SH-SY5Y (cell line): ENCODE results near the gene SERPINB12.

Experiments
- GATA2 ChIP-seq: IDR thresholded peaks from 2 replicates; pipeline ENCODE4 v1.6.1; 2011; ENCODE audit warnings: mild to moderate bottlenecking, low read depth, low read length
- GATA3 ChIP-seq: IDR thresholded peaks from 2 replicates; pipeline ENCODE4 v1.6.1; 2011; ENCODE audit warnings: low read depth, mild to moderate bottlenecking, low read length, moderate library complexity

DNA sequence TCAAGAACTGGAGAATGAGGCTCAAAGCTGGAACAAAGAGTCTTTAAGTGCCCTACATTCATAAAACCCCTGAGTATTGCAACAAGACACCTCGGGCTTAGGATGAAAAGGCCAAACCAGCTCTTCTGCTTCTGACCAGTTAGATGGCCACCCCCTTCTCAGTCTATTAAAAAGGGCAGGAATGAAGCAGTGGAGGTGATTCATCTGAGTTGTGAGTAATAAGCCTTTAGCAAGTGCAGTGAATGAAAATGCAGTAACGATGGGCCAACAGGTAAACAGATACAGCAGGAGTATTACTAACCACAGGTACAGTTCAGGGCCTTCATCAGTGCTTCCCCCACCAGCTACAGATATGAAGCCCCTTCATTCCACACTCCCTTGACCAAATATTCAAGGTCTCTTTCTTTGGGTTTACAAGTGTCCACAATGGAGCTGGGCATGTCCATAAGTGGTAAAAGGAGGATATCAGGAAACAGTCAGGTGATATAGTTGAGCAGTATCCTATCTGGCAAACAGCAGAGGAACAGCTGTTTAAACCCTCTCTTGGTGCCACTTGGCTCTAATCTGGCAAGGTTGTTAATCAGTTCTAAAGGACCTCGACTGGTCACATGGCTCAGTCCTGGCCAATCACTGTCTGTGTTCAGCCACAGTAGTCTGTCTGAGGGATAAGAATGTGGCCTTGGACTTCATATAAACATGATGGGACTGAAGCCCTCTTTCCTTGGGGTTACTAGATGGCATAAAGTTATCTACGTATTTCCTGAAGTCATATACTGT is 62.8 kb downstream of the SERPINB12 start:
- TF ChIP-seq GATA2 (no peak), GATA3 (no peak)
